Glutamatergic neuron (in vitro differentiated cells): Measurements from ENCODE around the gene USO1. TPM values are rescaled to one million over a fixed set of nuclear protein-coding genes. Genes with fewer than 3 reads are reported as not detected.
A peak's percentile ranks its signal among the peaks of the same experiment; 100 is the strongest.

ENCODE experiments used
- DNase-seq: peaks from one replicate; pipeline ENCODE4 v3.0.0; 2022
- H3K27ac Mint-ChIP-seq: one replicate; pipeline ENCODE4 v1.8.0; 2020; ENCODE audit warnings: mild to moderate bottlenecking, mixed read lengths, inconsistent platforms; ENCODE audit not compliant: unreplicated experiment
- H3K27me3 Mint-ChIP-seq: one replicate; pipeline ENCODE4 v1.8.0; 2020; ENCODE audit warnings: mild to moderate bottlenecking, moderate library complexity, mixed read lengths, inconsistent platforms; ENCODE audit not compliant: unreplicated experiment
- H3K36me3 Mint-ChIP-seq: one replicate; pipeline ENCODE4 v1.8.0; 2020; ENCODE audit warnings: mild to moderate bottlenecking, mixed read lengths, inconsistent platforms; ENCODE audit not compliant: unreplicated experiment
- H3K4me1 Mint-ChIP-seq: one replicate; pipeline ENCODE4 v1.8.0; 2020; ENCODE audit warnings: mild to moderate bottlenecking, low read depth, mixed read lengths, inconsistent platforms; ENCODE audit not compliant: unreplicated experiment
- H3K4me3 Mint-ChIP-seq: one replicate; pipeline ENCODE4 v1.8.0; 2020; ENCODE audit warnings: mild to moderate bottlenecking, mixed read lengths, inconsistent platforms; ENCODE audit not compliant: unreplicated experiment
- H3K9me3 Mint-ChIP-seq: one replicate; pipeline ENCODE4 v1.8.0; 2020; ENCODE audit warnings: mild to moderate bottlenecking, moderate library complexity, mixed read lengths, inconsistent platforms; ENCODE audit not compliant: unreplicated experiment
- total RNA-seq: library from RNA; stranded (reverse); fragmentation: NEBNext Ultra II Directional; extraction: Animal tissue kit (Norgen Biotek cat#: 25700); gene quantifications from one replicate; pipeline ENCODE4 v1.2.1, GENCODE V29; 2021; ENCODE audit not compliant: unreplicated experiment
- TF ChIP-seq, protein P1 (sequence below): fragments of 200-600 bp; sonication (generic); IDR thresholded peaks from one replicate; pipeline ENCODE4 v1.5.0; 2021; ENCODE audit not compliant: partially characterized antibody, unreplicated experiment

Gene USO1
- total RNA-seq, 1 donor from 2014 or later, result 32.5 TPM

DNA sequence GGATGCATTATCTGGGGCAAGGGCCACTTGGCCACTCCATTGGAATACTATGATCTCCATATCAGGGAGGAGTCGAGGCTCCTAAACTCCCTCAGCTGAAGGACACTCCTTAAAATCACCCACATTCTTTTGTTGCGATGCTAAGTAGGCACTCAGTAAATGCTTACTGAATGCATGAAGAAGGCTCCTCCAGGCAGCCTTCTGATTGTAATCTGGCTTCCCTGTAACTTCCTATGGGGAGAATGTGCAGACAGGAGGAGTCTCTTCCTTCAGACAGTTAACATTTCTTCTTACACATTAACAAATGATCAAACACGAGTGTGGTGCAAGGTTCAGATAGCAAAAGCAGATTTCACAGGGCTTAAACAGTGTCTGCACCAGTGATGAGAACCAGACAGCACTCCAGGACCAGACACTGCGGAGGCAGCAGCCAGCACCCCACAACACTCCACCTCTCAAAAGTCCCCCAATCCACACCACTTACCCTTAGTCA is 21.4 kb upstream of the USO1 start:
- H3K27ac Mint-ChIP-seq, result no peak overlapping the region
- peaks cover 4% of the 10 kb centered on the region for H3K36me3 Mint-ChIP-seq
- TF ChIP-seq, protein P1, sequence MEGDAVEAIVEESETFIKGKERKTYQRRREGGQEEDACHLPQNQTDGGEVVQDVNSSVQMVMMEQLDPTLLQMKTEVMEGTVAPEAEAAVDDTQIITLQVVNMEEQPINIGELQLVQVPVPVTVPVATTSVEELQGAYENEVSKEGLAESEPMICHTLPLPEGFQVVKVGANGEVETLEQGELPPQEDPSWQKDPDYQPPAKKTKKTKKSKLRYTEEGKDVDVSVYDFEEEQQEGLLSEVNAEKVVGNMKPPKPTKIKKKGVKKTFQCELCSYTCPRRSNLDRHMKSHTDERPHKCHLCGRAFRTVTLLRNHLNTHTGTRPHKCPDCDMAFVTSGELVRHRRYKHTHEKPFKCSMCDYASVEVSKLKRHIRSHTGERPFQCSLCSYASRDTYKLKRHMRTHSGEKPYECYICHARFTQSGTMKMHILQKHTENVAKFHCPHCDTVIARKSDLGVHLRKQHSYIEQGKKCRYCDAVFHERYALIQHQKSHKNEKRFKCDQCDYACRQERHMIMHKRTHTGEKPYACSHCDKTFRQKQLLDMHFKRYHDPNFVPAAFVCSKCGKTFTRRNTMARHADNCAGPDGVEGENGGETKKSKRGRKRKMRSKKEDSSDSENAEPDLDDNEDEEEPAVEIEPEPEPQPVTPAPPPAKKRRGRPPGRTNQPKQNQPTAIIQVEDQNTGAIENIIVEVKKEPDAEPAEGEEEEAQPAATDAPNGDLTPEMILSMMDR, result no peak
- H3K4me1 Mint-ChIP-seq, result no peaks in the 10 kb centered on the region
- H3K9me3 Mint-ChIP-seq, result peaks cover 1% of the 10 kb centered on the region
- no peak overlapping the region for H3K4me3 Mint-ChIP-seq
- H3K27me3 Mint-ChIP-seq, result no peaks in the 10 kb centered on the region
- DNase-seq, result no peak

DNA sequence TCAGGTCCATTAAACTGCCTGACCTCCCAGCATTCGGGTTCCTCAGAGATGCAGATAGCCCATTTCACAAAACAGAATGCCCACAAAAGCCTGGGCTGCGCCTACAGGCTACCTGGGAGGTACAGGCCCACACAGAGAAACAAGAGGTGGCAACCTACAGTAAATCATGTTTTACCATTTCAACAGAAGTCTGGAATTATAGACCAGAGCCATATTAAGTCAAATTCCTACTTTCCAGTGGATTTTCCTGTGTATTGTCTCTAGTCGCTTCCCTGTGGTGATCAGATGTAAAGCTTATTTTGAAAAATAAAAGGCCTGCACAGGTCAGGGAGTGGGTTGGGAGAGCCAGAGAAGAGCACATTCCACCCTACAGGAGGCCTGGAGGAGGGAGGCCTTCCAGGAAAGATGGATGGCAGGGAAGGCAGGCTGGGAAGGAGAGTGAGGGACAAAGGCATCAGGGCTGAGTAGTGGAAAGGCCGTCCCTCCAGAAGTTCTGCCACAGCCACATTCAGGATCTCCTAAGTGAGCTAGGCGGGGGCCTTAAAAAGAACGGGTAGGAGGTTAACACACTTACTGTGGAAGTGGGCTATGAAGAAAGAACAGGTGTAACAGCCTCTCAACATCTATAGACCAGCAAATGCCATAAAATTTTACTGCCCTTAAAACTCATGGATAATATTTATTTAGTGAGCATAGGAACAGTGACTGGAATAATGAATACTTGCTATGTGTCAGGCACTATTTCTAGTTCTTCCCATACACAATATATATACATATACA is 19.0 kb upstream of the USO1 start:
- H3K4me3 Mint-ChIP-seq, result no peak overlapping the region
- TF ChIP-seq, protein P1, result no peak
- peak overlapping the region; percentile 8 for H3K27ac Mint-ChIP-seq
- H3K27me3 Mint-ChIP-seq, result no peaks in the 10 kb centered on the region
- H3K9me3 Mint-ChIP-seq, result peaks cover 1% of the 10 kb centered on the region
- H3K36me3 Mint-ChIP-seq, result no peaks in the 10 kb centered on the region
- no peaks in the 10 kb centered on the region for H3K4me1 Mint-ChIP-seq
- no peak for DNase-seq

DNA sequence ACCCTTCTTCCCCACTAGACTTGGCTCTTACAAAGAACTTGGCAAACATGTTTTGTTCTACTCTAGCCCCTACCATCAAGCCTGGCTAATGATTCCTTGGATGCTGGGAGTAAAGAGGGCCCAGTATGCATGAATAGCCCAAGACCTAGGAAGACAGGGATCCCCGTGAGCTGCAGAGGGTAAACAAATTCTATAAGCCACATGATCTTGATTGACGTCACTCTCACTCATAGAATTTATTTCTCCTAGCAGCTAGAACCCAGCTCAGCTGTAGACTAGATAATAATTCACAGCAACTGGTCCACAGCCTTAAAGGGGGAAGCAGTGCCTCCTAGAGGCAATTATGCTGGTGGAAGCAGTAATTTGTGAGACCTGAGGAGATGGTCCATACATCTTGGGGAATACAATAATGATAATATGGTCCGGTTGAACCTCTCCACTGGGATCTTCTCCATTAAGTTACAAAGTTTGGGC is 16.1 kb upstream of the USO1 start:
- Mint-ChIP-seq H3K27me3 (no peaks in the 10 kb centered on the region), H3K4me3 (no peak overlapping the region), H3K4me1 (no peaks in the 10 kb centered on the region), H3K27ac (no peak overlapping the region), H3K9me3 (no peaks in the 10 kb centered on the region), H3K36me3 (no peaks in the 10 kb centered on the region)
- no peak for DNase-seq
- TF ChIP-seq, protein P1, result no peak

DNA sequence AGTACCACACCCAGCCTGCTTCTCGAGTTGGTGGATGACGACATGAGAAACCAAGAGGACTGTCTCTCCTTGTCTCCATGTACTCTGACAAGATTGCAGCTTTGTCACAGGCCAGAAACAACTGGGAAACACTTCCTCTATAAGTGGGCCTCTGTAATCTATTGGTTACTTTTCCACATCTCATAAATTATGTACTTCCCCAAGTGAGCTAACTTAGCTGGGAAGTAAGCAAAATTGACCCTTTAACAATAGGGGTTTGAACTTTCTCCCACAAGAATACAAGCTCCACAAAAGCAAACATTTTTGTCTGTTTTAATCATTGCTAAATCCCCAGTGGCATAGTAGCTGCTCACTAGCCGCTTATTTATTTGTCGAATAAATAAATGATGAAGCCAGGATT is 14.1 kb upstream of the USO1 start:
- Mint-ChIP-seq H3K36me3 (no peaks in the 10 kb centered on the region), H3K27ac (no peak overlapping the region), H3K4me3 (no peak overlapping the region), H3K27me3 (no peaks in the 10 kb centered on the region), H3K9me3 (no peaks in the 10 kb centered on the region), H3K4me1 (peaks cover 5% of the 10 kb centered on the region)
- TF ChIP-seq, protein P1, result no peak
- DNase-seq, result no peak

DNA sequence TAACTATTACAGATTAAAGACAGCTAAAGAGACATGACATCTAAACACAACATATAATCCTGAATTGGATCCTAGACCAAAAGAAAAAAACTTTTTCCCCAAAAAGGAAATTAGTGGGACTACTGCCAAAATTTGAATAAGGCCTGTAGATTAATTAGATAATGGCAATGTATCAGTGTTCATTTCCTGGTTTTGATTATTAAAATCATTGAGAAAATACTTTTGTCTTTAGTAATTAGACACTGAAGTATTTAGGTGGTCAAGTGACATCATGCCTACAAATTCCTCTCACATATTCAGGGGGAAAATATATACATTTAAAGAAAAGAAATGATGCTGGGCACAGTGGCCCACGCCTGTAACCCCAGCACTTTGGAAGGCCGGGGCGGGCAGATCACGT is 10.4 kb upstream of the USO1 start:
- Mint-ChIP-seq H3K9me3 (peaks cover 2% of the 10 kb centered on the region), H3K4me3 (no peak overlapping the region), H3K27me3 (no peaks in the 10 kb centered on the region), H3K4me1 (peaks cover 12% of the 10 kb centered on the region), H3K36me3 (no peaks in the 10 kb centered on the region), H3K27ac (no peak overlapping the region)
- TF ChIP-seq, protein P1, result no peak
- no peak for DNase-seq
